ENCODE data around the gene ANAPC10. TPM values are rescaled to one million over a fixed set of nuclear protein-coding genes. Genes with fewer than 3 reads are reported as not detected.
A peak's percentile ranks its signal among the peaks of the same experiment; 100 is the strongest.

Gene ANAPC10
- total and polyA plus RNA-seq, 2 experiments from 2014 or later, result 34.4 to 59.2 TPM

DNA sequence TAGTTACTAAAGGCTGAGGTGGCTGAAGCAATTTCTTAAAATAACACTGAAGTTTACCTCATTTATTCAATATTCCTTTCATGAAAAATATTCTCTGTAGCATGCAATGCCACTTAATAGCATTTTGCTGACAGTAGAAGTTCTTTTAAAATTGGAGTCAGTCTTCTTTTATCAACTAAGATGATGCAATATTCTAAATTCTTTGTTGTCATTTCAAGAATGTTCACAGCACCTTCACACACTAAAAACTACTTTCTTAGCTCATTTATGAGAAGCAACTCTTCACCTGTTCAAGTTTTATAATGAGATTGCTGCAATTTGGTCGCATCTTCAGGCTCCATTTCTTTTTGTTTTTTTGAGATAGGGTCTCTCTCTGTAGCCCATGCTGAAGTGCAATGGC, 48.8 kb downstream of the ANAPC10 start:
- peaks cover 13% of the 10 kb centered on the region for H3K36me3 Mint-ChIP-seq (ENCODE audit: low read depth)
- no peaks in the 10 kb centered on the region; the same call in 1 of the 2 replicates for H4K20me1 ChIP-seq (replicated peaks; ENCODE audit: insufficient read depth)
- no peak overlapping the region for H3K27ac ChIP-seq (ENCODE audit: low read depth)
- no peak for ATAC-seq
- H3K4me1 ChIP-seq (ENCODE audit: insufficient read depth), result no peaks in the 10 kb centered on the region
- H3K4me2 ChIP-seq, result no peak overlapping the region
- no peak overlapping the region for H3K4me3 ChIP-seq
- peaks cover 3% of the 10 kb centered on the region; the same call in 1 of the 3 replicates for H3K4me1 Mint-ChIP-seq
- no peak for TF ChIP-seq JUNB (IDR thresholded peaks at IDR 0.05; ENCODE audit: unreplicated experiment)
- no peak for TF ChIP-seq EZH2 (IDR thresholded peaks at IDR 0.05; ENCODE audit: low read depth, unreplicated experiment)
- TF ChIP-seq ZNF331 (CRISPR knock-in tag; IDR thresholded peaks at IDR 0.05; ENCODE audit: low read depth), result no peak
- TF ChIP-seq EZH2phosphoT487 (IDR thresholded peaks at IDR 0.05; ENCODE audit: unreplicated experiment), result no peak
- no peak overlapping the region for H2AFZ ChIP-seq
- no peaks in the 10 kb centered on the region; the same call in 1 of the 3 replicates for H3K9me3 Mint-ChIP-seq
- no peaks in the 10 kb centered on the region for H3F3A ChIP-seq (replicated peaks; ENCODE audit: low read depth)
- H3K36me3 ChIP-seq (ENCODE audit: insufficient read depth), result no peaks in the 10 kb centered on the region
- no peaks in the 10 kb centered on the region; the same call in 1 of the 2 replicates for H3K79me2 ChIP-seq (replicated peaks; ENCODE audit: insufficient read depth)
- no peak for DNase-seq (ENCODE audit: low spot score)
- peak overlapping the region; percentile 82 for H3K27ac Mint-ChIP-seq
- no peak overlapping the region for H3K4me3 Mint-ChIP-seq
- no peaks in the 10 kb centered on the region for H3K27me3 ChIP-seq (ENCODE audit: insufficient read depth)
- peaks cover 1% of the 10 kb centered on the region for H3K27me3 Mint-ChIP-seq (ENCODE audit: insufficient read depth, low read depth, poor library complexity)
- H3K9me2 ChIP-seq (ENCODE audit: insufficient read depth), result no peaks in the 10 kb centered on the region

GRCh38 chr4:145048817-145049216, 49.2 kb downstream of the ANAPC10 start:
- no peak overlapping the region; the same call in 1 of the 2 replicates for H3K27ac Mint-ChIP-seq
- no peak overlapping the region for H3K4me3 Mint-ChIP-seq
- no peaks in the 10 kb centered on the region; the same call in 1 of the 3 replicates for H3K9me3 Mint-ChIP-seq
- no peak for TF ChIP-seq ZNF462 (CRISPR knock-in tag; IDR thresholded peaks at IDR 0.05)
- no peak for TF ChIP-seq ETS1 (IDR thresholded peaks at IDR 0.05)
- no peak for TF ChIP-seq NANOG (IDR thresholded peaks at IDR 0.05; ENCODE audit: borderline replicate concordance)
- TF ChIP-seq, protein P1, sequence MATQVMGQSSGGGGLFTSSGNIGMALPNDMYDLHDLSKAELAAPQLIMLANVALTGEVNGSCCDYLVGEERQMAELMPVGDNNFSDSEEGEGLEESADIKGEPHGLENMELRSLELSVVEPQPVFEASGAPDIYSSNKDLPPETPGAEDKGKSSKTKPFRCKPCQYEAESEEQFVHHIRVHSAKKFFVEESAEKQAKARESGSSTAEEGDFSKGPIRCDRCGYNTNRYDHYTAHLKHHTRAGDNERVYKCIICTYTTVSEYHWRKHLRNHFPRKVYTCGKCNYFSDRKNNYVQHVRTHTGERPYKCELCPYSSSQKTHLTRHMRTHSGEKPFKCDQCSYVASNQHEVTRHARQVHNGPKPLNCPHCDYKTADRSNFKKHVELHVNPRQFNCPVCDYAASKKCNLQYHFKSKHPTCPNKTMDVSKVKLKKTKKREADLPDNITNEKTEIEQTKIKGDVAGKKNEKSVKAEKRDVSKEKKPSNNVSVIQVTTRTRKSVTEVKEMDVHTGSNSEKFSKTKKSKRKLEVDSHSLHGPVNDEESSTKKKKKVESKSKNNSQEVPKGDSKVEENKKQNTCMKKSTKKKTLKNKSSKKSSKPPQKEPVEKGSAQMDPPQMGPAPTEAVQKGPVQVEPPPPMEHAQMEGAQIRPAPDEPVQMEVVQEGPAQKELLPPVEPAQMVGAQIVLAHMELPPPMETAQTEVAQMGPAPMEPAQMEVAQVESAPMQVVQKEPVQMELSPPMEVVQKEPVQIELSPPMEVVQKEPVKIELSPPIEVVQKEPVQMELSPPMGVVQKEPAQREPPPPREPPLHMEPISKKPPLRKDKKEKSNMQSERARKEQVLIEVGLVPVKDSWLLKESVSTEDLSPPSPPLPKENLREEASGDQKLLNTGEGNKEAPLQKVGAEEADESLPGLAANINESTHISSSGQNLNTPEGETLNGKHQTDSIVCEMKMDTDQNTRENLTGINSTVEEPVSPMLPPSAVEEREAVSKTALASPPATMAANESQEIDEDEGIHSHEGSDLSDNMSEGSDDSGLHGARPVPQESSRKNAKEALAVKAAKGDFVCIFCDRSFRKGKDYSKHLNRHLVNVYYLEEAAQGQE (IDR thresholded peaks at IDR 0.05; ENCODE audit: unreplicated experiment), result no peak
- TF ChIP-seq, protein P2, sequence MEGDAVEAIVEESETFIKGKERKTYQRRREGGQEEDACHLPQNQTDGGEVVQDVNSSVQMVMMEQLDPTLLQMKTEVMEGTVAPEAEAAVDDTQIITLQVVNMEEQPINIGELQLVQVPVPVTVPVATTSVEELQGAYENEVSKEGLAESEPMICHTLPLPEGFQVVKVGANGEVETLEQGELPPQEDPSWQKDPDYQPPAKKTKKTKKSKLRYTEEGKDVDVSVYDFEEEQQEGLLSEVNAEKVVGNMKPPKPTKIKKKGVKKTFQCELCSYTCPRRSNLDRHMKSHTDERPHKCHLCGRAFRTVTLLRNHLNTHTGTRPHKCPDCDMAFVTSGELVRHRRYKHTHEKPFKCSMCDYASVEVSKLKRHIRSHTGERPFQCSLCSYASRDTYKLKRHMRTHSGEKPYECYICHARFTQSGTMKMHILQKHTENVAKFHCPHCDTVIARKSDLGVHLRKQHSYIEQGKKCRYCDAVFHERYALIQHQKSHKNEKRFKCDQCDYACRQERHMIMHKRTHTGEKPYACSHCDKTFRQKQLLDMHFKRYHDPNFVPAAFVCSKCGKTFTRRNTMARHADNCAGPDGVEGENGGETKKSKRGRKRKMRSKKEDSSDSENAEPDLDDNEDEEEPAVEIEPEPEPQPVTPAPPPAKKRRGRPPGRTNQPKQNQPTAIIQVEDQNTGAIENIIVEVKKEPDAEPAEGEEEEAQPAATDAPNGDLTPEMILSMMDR (conservative IDR thresholded peaks at IDR 0.05; ENCODE audit: low read depth in 2 of 2), result no peak
- no peak for TF ChIP-seq ZNF331 (CRISPR knock-in tag; IDR thresholded peaks at IDR 0.05; ENCODE audit: low read depth)

More at GRCh38 chr4:145048817-145049216, 49.2 kb downstream of the ANAPC10 start:
- Histone ChIP-seq H3K27ac (ENCODE audit: low read depth) (no peak overlapping the region), H3K4me1 (ENCODE audit: insufficient read depth) (no peaks in the 10 kb centered on the region), H3K4me2 (no peak overlapping the region), H3K9me2 (ENCODE audit: insufficient read depth) (no peaks in the 10 kb centered on the region), H2AFZ (no peak overlapping the region), H4K20me1 (replicated peaks; ENCODE audit: insufficient read depth) (no peaks in the 10 kb centered on the region; the same call in 1 of the 2 replicates), H3K4me3 (no peak overlapping the region), H3K79me2 (replicated peaks; ENCODE audit: insufficient read depth) (peaks cover 2% of the 10 kb centered on the region; the same call in 1 of the 2 replicates), H3K27me3 (ENCODE audit: insufficient read depth) (no peaks in the 10 kb centered on the region), H3F3A (replicated peaks; ENCODE audit: low read depth) (no peaks in the 10 kb centered on the region), H3K36me3 (ENCODE audit: insufficient read depth) (no peaks in the 10 kb centered on the region)
- Mint-ChIP-seq H3K4me1 (peaks cover 3% of the 10 kb centered on the region; the same call in 1 of the 3 replicates), H3K36me3 (ENCODE audit: low read depth) (peaks cover 13% of the 10 kb centered on the region), H3K27me3 (ENCODE audit: insufficient read depth, low read depth, poor library complexity) (no peaks in the 10 kb centered on the region)
- ATAC-seq (no peak), DNase-seq (ENCODE audit: low spot score) (no peak)

All from GM23338 (cell line).